Measurements from ENCODE around the gene BUB3. TPM values are rescaled to one million over a fixed set of nuclear protein-coding genes. Genes with fewer than 3 reads are reported as not detected.
A peak's percentile ranks its signal among the peaks of the same experiment; 100 is the strongest.

The BUB3 gene
- total and polyA plus RNA-seq, 2 of the 8 experiments (the other 6 are each of a cell fraction or from before 2014, with no cell fraction given), result 183 to 207 TPM

DNA sequence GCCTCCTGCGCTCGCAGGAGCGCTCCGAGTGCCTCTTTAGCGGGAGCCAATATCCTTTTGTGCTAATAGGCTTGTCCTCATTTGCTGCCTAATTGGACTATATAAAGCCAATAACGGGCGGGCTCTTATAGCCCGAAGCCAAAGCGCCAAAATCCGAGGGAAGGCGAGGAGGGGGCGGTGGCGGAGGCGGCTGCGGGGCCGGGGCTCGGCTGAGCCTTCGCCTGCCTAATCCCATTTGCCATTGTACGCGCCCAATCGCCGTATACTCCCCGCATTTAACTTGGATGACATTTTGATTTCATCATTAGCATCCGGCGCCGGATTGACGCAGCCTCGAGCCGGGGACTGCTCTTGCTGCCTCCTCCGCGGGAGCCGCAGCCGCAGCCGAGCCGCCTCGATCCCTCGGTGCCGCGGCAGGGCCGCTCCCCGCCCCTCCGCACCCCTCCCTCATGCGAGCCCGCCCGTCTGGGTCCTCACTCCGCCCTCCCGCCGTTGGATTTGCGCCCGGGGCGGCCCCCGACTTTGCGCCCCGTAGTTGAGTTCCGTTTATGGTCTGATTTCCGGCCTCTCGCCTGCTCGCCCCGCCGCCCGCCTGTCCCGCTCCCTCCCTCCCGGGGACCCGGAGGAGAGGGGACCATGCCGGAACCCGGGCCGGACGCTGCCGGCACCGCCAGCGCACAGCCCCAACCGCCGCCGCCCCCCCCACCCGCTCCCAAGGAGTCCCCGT, 18.6 kb upstream of the BUB3 start, which contains the start of gene HMX3:
TSS of gene HMX3 (plus strand) at position 556 of the 727 bp plus-strand sequence. CDS start at position 637, 81 bp downstream.
- FAIRE-seq (no peak), DNase-seq (ENCODE audit: low read depth in 1 of 2, low spot score in 2 of 2) (peak in 1 of 2 experiments; percentile 85)
- Histone ChIP-seq H4K5ac (ENCODE audit: insufficient read length, low read depth, low read length) (no peak within 1 kb of the TSS), H3K79me1 (ENCODE audit: low read depth, low read length) (no peaks in the 10 kb centered on the region), H3K4me3 (ENCODE audit: extremely low read depth in 1 of 4, insufficient read depth in 2 of 4, low read depth in 3 of 4, low read length in 4 of 4) (peak within 1 kb of the TSS; percentile 37 to 59 (median 48)), H3K79me2 (ENCODE audit: control insufficient read depth in 1 of 2, insufficient read depth in 2 of 2, low read length in 2 of 2) (no peaks in the 10 kb centered on the region), H3K18ac (ENCODE audit: extremely low read depth, low read length) (peak within 1 kb of the TSS; percentile 17; the same call in 1 of the 2 replicates), H3K4me2 (ENCODE audit: insufficient read depth in 1 of 2, low read depth in 2 of 2, low read length in 2 of 2) (peak within 1 kb of the TSS; percentile 48 to 95), H3K4me1 (replicated peaks in 1 of 4; ENCODE audit: control insufficient read depth in 3 of 4, insufficient read depth in 4 of 4, low read length in 3 of 4) (peaks cover 7 to 43% (median 28%) of the 10 kb centered on the region in 4 experiments), H3K27me3 (replicated peaks in 1 of 4; ENCODE audit: control insufficient read depth in 3 of 4, extremely low read depth in 1 of 4, insufficient read depth in 3 of 4, low read length in 3 of 4) (peaks cover 71 to 99% (median 92%) of the 10 kb centered on the region in 4 experiments), H2AFZ (ENCODE audit: low read length) (no peak within 1 kb of the TSS), H4K20me1 (replicated peaks in 1 of 2; ENCODE audit: control insufficient read depth in 1 of 2, insufficient read depth in 2 of 2, low read length in 2 of 2) (peaks cover 1 to 12% of the 10 kb centered on the region in 2 experiments), H3K4ac (replicated peaks; ENCODE audit: insufficient read length, low read depth, low read length) (no peak within 1 kb of the TSS), H2BK15ac (ENCODE audit: low read length) (peak within 1 kb of the TSS; percentile 10; the same call in 1 of the 2 replicates), H4K8ac (ENCODE audit: extremely low read depth, insufficient read depth, low read length) (peak within 1 kb of the TSS; percentile 63), H3K14ac (ENCODE audit: insufficient read length) (no peak within 1 kb of the TSS), H3K36me3 (ENCODE audit: control insufficient read depth in 2 of 4, insufficient read depth in 4 of 4, low read length in 3 of 4) (no peaks in the 10 kb centered on the region; a peak in 1 of 8 replicates), H2BK120ac (replicated peaks; ENCODE audit: low read depth, low read length) (no peak within 1 kb of the TSS), H3K9me3 (ENCODE audit: insufficient read depth in 2 of 2, low read depth in 1 of 2, low read length in 1 of 2) (no peaks in the 10 kb centered on the region), H2BK20ac (ENCODE audit: low read length) (no peak within 1 kb of the TSS; the same call in 1 of the 2 replicates), H3K23me2 (ENCODE audit: low read depth, low read length) (peaks cover 21% of the 10 kb centered on the region; the same call in 1 of the 2 replicates), H3K56ac (replicated peaks; ENCODE audit: insufficient read length, low read depth, low read length) (no peak within 1 kb of the TSS), H2AK5ac (ENCODE audit: low read depth, low read length) (no peak within 1 kb of the TSS), H3K9ac (replicated peaks in 1 of 4; ENCODE audit: extremely low read depth in 1 of 4, low read depth in 3 of 4, low read length in 3 of 4) (no peak within 1 kb of the TSS), H4K91ac (replicated peaks; ENCODE audit: insufficient read length, low read length) (peak within 1 kb of the TSS; percentile 8), H2BK5ac (ENCODE audit: low read depth, low read length) (no peak within 1 kb of the TSS; the same call in 1 of the 2 replicates), H2BK12ac (ENCODE audit: low read depth, low read length) (peak within 1 kb of the TSS; percentile 94; the same call in 1 of the 2 replicates), H3K23ac (ENCODE audit: insufficient read length) (no peak within 1 kb of the TSS), H3K27ac (ENCODE audit: low read depth, low read length) (no peak within 1 kb of the TSS)
- CTCF ChIA-PET (ENCODE audit: partially characterized antibody), result interaction anchor here (2.9 to 3.2 kb wide), 3 partner anchors 8 to 18 kb away, joined by 14 to 35 read pairs (median 29); no protein-coding TSS in a partner anchor
- WGBS, 2 experiments (ENCODE audit: extremely low coverage in 1 of 2, insufficient coverage in 1 of 2, insufficient read length in 1 of 2, insufficient replicate concordance in 2 of 2, low coverage in 1 of 2, low lambda C conversion rate in 2 of 2, missing lambda C conversion rate in 1 of 2), result 10% methylated on average over 22 of the region's 76 CpGs; no CpG with 5 or more reads in 1 of the 2 experiments
- POLR2A ChIA-PET (ENCODE audit: partially characterized antibody), result interaction anchor here (2.7 to 2.8 kb wide), 2 partner anchors 9 to 14 kb away, joined by 31 to 35 read pairs; partner anchors contain the start of gene HMX2
- TF ChIP-seq, protein P1, sequence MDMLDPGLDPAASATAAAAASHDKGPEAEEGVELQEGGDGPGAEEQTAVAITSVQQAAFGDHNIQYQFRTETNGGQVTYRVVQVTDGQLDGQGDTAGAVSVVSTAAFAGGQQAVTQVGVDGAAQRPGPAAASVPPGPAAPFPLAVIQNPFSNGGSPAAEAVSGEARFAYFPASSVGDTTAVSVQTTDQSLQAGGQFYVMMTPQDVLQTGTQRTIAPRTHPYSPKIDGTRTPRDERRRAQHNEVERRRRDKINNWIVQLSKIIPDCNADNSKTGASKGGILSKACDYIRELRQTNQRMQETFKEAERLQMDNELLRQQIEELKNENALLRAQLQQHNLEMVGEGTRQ (IDR thresholded peaks at IDR 0.05; ENCODE audit: low read length), result no peak
- TF ChIP-seq GTF2F1 (IDR thresholded peaks at IDR 0.05; ENCODE audit: borderline replicate concordance, low read depth, low read length), result no peak
- TF ChIP-seq, protein P2, sequence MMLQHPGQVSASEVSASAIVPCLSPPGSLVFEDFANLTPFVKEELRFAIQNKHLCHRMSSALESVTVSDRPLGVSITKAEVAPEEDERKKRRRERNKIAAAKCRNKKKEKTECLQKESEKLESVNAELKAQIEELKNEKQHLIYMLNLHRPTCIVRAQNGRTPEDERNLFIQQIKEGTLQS (IDR thresholded peaks at IDR 0.05; ENCODE audit: insufficient read depth, low read depth, low read length), result no peak
- TF ChIP-seq JUN (IDR thresholded peaks at IDR 0.05; ENCODE audit: low read depth, low read length), result no peak
- TF ChIP-seq CBX8 (IDR thresholded peaks at IDR 0.05; ENCODE audit: borderline replicate concordance, low read depth, low read length), result no peak
- TF ChIP-seq, protein P3, sequence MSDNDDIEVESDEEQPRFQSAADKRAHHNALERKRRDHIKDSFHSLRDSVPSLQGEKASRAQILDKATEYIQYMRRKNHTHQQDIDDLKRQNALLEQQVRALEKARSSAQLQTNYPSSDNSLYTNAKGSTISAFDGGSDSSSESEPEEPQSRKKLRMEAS (IDR thresholded peaks at IDR 0.05), result no peak
- no peak for TF ChIP-seq EZH2 (IDR thresholded peaks at IDR 0.05; ENCODE audit: low read depth, low read length, severe bottlenecking)
- TF ChIP-seq RNF2 (IDR thresholded peaks at IDR 0.05; ENCODE audit: borderline replicate concordance, low read depth, low read length, missing control alignments, poor library complexity, severe bottlenecking), result no peak

Data from H1 (cell line).